ENCODE results near the gene GALK1. TPM values are rescaled to one million over a fixed set of nuclear protein-coding genes. Genes with fewer than 3 reads are reported as not detected.

GALK1 gene
- total and polyA plus RNA-seq, 9 of the 15 experiments (the other 6 are each of a cell fraction or from before 2014, with no cell fraction given) = 0.45 to 51.6 (median 17.4) TPM

GRCh38 chr17:75730065-75730464, 34.9 kb downstream of the GALK1 start (continued):
- no peak for TF ChIP-seq MGA (IDR thresholded peaks at IDR 0.05)
- no peak for TF ChIP-seq ZKSCAN3 (CRISPR knock-in tag; IDR thresholded peaks at IDR 0.05)
- no peak for TF ChIP-seq U2AF1 (optimal IDR thresholded peaks at IDR 0.05; ENCODE audit: low read depth, low read length)
- TF ChIP-seq TRIM24 (IDR thresholded peaks at IDR 0.05) = no peak

Measured in K562 (cell line).